ENCODE data around the gene BAIAP3. TPM values are rescaled to one million over a fixed set of nuclear protein-coding genes. Genes with fewer than 3 reads are reported as not detected.

BAIAP3 gene
- total and polyA plus RNA-seq, 10 of the 15 experiments (the other 5 are each of a cell fraction or from before 2014, with no cell fraction given): 0.03 to 0.56 (median 0.17) TPM; not detected in 3

DNA sequence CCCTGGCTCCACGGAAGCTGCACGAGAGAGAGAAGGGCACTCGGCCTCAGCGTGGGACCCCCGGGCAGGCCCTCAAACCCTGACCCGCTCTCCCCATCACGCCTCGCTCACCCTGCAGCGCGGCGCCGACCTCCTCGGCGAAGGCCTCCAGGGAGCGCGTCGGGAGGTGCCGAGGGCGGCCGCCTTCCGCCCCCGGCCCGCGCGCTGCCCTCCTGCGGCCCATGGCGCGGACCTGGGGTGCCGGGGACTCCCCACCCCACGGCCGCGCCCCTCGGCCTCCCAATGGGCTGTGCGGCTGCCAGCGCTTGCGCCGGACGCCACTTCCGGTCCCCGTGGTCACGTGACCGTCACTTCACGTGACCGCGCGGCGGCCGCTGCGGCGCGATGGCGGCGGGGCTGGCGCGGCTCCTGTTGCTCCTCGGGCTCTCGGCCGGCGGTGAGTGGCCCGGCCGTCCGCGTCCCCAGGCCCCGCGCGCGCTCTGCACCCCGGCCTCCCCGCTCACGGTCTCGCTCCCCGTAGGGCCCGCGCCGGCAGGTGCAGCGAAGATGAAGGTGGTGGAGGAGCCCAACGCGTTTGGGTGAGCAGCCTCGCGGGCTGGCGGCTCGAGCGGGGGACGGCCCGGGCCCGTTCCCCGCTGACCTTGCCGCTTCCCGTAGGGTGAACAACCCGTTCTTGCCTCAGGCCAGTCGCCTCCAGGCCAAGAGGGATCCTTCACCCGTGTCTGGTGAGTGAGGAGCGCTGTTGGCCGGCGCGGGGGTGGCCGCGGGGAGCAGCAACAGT, 18.3 kb downstream of the BAIAP3 start, which contains the start of the genes GNPTG and TSR3 (continued):
- TF ChIP-seq, protein P1, sequence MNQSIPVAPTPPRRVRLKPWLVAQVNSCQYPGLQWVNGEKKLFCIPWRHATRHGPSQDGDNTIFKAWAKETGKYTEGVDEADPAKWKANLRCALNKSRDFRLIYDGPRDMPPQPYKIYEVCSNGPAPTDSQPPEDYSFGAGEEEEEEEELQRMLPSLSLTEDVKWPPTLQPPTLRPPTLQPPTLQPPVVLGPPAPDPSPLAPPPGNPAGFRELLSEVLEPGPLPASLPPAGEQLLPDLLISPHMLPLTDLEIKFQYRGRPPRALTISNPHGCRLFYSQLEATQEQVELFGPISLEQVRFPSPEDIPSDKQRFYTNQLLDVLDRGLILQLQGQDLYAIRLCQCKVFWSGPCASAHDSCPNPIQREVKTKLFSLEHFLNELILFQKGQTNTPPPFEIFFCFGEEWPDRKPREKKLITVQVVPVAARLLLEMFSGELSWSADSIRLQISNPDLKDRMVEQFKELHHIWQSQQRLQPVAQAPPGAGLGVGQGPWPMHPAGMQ (IDR thresholded peaks at IDR 0.05; ENCODE audit: borderline replicate concordance): no peak
- TF ChIP-seq TAF1 (IDR thresholded peaks at IDR 0.05; ENCODE audit: borderline replicate concordance, low read depth, low read length): peak; percentile 91
- TF ChIP-seq MTA3 (IDR thresholded peaks at IDR 0.05; ENCODE audit: borderline replicate concordance, low read length): no peak
- TF ChIP-seq, protein P2, sequence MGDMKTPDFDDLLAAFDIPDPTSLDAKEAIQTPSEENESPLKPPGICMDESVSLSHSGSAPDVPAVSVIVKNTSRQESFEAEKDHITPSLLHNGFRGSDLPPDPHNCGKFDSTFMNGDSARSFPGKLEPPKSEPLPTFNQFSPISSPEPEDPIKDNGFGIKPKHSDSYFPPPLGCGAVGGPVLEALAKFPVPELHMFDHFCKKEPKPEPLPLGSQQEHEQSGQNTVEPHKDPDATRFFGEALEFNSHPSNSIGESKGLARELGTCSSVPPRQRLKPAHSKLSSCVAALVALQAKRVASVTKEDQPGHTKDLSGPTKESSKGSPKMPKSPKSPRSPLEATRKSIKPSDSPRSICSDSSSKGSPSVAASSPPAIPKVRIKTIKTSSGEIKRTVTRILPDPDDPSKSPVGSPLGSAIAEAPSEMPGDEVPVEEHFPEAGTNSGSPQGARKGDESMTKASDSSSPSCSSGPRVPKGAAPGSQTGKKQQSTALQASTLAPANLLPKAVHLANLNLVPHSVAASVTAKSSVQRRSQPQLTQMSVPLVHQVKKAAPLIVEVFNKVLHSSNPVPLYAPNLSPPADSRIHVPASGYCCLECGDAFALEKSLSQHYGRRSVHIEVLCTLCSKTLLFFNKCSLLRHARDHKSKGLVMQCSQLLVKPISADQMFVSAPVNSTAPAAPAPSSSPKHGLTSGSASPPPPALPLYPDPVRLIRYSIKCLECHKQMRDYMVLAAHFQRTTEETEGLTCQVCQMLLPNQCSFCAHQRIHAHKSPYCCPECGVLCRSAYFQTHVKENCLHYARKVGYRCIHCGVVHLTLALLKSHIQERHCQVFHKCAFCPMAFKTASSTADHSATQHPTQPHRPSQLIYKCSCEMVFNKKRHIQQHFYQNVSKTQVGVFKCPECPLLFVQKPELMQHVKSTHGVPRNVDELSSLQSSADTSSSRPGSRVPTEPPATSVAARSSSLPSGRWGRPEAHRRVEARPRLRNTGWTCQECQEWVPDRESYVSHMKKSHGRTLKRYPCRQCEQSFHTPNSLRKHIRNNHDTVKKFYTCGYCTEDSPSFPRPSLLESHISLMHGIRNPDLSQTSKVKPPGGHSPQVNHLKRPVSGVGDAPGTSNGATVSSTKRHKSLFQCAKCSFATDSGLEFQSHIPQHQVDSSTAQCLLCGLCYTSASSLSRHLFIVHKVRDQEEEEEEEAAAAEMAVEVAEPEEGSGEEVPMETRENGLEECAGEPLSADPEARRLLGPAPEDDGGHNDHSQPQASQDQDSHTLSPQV (IDR thresholded peaks at IDR 0.05): peak; percentile 72; the same call in 1 of the 2 replicates
- TF ChIP-seq, protein P3, sequence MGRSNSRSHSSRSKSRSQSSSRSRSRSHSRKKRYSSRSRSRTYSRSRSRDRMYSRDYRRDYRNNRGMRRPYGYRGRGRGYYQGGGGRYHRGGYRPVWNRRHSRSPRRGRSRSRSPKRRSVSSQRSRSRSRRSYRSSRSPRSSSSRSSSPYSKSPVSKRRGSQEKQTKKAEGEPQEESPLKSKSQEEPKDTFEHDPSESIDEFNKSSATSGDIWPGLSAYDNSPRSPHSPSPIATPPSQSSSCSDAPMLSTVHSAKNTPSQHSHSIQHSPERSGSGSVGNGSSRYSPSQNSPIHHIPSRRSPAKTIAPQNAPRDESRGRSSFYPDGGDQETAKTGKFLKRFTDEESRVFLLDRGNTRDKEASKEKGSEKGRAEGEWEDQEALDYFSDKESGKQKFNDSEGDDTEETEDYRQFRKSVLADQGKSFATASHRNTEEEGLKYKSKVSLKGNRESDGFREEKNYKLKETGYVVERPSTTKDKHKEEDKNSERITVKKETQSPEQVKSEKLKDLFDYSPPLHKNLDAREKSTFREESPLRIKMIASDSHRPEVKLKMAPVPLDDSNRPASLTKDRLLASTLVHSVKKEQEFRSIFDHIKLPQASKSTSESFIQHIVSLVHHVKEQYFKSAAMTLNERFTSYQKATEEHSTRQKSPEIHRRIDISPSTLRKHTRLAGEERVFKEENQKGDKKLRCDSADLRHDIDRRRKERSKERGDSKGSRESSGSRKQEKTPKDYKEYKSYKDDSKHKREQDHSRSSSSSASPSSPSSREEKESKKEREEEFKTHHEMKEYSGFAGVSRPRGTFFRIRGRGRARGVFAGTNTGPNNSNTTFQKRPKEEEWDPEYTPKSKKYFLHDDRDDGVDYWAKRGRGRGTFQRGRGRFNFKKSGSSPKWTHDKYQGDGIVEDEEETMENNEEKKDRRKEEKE (IDR thresholded peaks at IDR 0.05): no peak
- no peak for TF ChIP-seq MYB (IDR thresholded peaks at IDR 0.05; ENCODE audit: borderline replicate concordance, low read depth, low read length)
- no peak for TF ChIP-seq CEBPB (IDR thresholded peaks at IDR 0.05; ENCODE audit: borderline replicate concordance in 1 of 2, low read depth in 2 of 2, low read length in 2 of 2)
- peak; percentile 86 for TF ChIP-seq TARDBP (IDR thresholded peaks at IDR 0.05; ENCODE audit: borderline replicate concordance)
- peak; percentile 84; the same call in 1 of the 2 replicates for TF ChIP-seq POLR2A (IDR thresholded peaks at IDR 0.05; ENCODE audit: low read depth, low read length)
- TF ChIP-seq ZNF207 (IDR thresholded peaks at IDR 0.05; ENCODE audit: borderline replicate concordance): peak; percentile 76; the same call in 1 of the 2 replicates
- no peak for TF ChIP-seq PML (IDR thresholded peaks at IDR 0.05; ENCODE audit: low read length)
- TF ChIP-seq NFYA (IDR thresholded peaks at IDR 0.05; ENCODE audit: borderline replicate concordance, low read depth, low read length): no peak
- TF ChIP-seq RAD51 (IDR thresholded peaks at IDR 0.05): peak; percentile 97
- TF ChIP-seq, protein P4, sequence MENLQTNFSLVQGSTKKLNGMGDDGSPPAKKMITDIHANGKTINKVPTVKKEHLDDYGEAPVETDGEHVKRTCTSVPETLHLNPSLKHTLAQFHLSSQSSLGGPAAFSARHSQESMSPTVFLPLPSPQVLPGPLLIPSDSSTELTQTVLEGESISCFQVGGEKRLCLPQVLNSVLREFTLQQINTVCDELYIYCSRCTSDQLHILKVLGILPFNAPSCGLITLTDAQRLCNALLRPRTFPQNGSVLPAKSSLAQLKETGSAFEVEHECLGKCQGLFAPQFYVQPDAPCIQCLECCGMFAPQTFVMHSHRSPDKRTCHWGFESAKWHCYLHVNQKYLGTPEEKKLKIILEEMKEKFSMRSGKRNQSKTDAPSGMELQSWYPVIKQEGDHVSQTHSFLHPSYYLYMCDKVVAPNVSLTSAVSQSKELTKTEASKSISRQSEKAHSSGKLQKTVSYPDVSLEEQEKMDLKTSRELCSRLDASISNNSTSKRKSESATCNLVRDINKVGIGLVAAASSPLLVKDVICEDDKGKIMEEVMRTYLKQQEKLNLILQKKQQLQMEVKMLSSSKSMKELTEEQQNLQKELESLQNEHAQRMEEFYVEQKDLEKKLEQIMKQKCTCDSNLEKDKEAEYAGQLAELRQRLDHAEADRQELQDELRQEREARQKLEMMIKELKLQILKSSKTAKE (IDR thresholded peaks at IDR 0.05; ENCODE audit: low read depth, poor library complexity, severe bottlenecking): no peak
